Keratinocyte (primary cell): Measurements from ENCODE around the gene ZNF239. TPM values are rescaled to one million over a fixed set of nuclear protein-coding genes. Genes with fewer than 3 reads are reported as not detected.

Source experiments
- DNase-seq: peaks from one replicate; pipeline ENCODE4 v3.0.0-alpha.2; 2011; ENCODE audit warnings: low read depth, missing footprints, low spot score
- FAIRE-seq: peaks from 2 replicates; lab custom pipeline; 2011; peaks lifted over from hg19 to GRCh38; lab: Jason Lieb, UNC
- H2AFZ ChIP-seq: 2 replicates; pipeline ENCODE4 v1.6.0; 2012; ENCODE audit warnings: low read length, control low read depth, inconsistent platforms; ENCODE audit not compliant: control insufficient read depth
- H3K27ac ChIP-seq: 2 replicates; pipeline ENCODE4 v1.5.1; 2011; ENCODE audit warnings: low read length; ENCODE audit not compliant: control insufficient read depth, insufficient read depth
- H3K27me3 ChIP-seq: 3 replicates; pipeline ENCODE4 v1.6.0; 2011; ENCODE audit warnings: low read length; ENCODE audit not compliant: control insufficient read depth, insufficient read depth; ENCODE audit errors: extremely low read depth
- H3K36me3 ChIP-seq, 2 experiments: 2 replicates in 1 of 2; 3 replicates in 1 of 2; pipeline ENCODE4 v1.5.1; 2011; ENCODE audit warnings: low read length in 2 of 2, mild to moderate bottlenecking in 1 of 2; ENCODE audit not compliant: control insufficient read depth in 2 of 2, insufficient read depth in 2 of 2; ENCODE audit errors: extremely low read depth in 1 of 2
- H3K4me1 ChIP-seq: 3 replicates; pipeline ENCODE4 v1.5.1; 2011; ENCODE audit warnings: low read length; ENCODE audit not compliant: control insufficient read depth, insufficient read depth; ENCODE audit errors: extremely low read depth
- H3K4me2 ChIP-seq: 3 replicates; pipeline ENCODE4 v1.6.0; 2011; ENCODE audit warnings: low read depth, low read length; ENCODE audit not compliant: control insufficient read depth, insufficient read depth; ENCODE audit errors: extremely low read depth
- H3K4me3 ChIP-seq, 3 experiments: fragments of 200-600 bp in 1 of 3; sonication (generic) in 1 of 3; 2 replicates in 2 of 3; 3 replicates in 1 of 3; pipeline ENCODE4 v1.5.1; 2011 to 2016; ENCODE audit warnings: low read length in 3 of 3, mild to moderate bottlenecking in 3 of 3, control low read depth in 2 of 3, inconsistent platforms in 1 of 3, low read depth in 1 of 3, mixed read lengths in 1 of 3, mixed run types in 1 of 3, moderate library complexity in 1 of 3; ENCODE audit not compliant: control insufficient read depth in 2 of 3, insufficient read depth in 2 of 3; ENCODE audit errors: extremely low read depth in 1 of 3
- H3K79me2 ChIP-seq: 2 replicates; pipeline ENCODE4 v1.6.0; 2012; ENCODE audit warnings: low read length; ENCODE audit not compliant: control insufficient read depth, insufficient read depth
- H3K9ac ChIP-seq: 3 replicates; pipeline ENCODE4 v1.6.0; 2011; ENCODE audit warnings: low read length; ENCODE audit not compliant: control insufficient read depth, insufficient read depth; ENCODE audit errors: extremely low read depth
- H3K9me1 ChIP-seq: 3 replicates; pipeline ENCODE4 v1.6.0; 2011; ENCODE audit warnings: low read length; ENCODE audit not compliant: control insufficient read depth, insufficient read depth; ENCODE audit errors: extremely low read depth
- H3K9me3 ChIP-seq: 2 replicates; pipeline ENCODE4 v1.5.1; 2012; ENCODE audit warnings: low read depth, low read length; ENCODE audit not compliant: control insufficient read depth
- H4K20me1 ChIP-seq: 3 replicates; pipeline ENCODE4 v1.6.0; 2011; ENCODE audit warnings: low read length; ENCODE audit not compliant: control insufficient read depth, insufficient read depth; ENCODE audit errors: extremely low read depth
- EZH2 ChIP-seq: IDR thresholded peaks from one replicate; pipeline ENCODE4 v1.6.1; 2012; ENCODE audit warnings: inconsistent platforms, mild to moderate bottlenecking, low read length, moderate library complexity
- dilution Hi-C: fragments of 300-500 bp; cut with MboI; formaldehyde crosslinking; loops from one replicate; pipeline ENCODE4 v1.7.0; 2020; ENCODE audit warnings: low sequenced_read_pairs; ENCODE audit not compliant: extremely low pct_ligation_motif_present
- polyA plus RNA-seq, 5 experiments: library from polyadenylated mRNA; depleted of rRNA in 3 of 5; stranded (reverse) in 3 of 5; stranded (forward) in 1 of 5; unstranded in 1 of 5; fragments of >200 nt; gene quantifications; 1 replicate in 1 of 5; 2 replicates in 3 of 5; 3 replicates in 1 of 5; pipeline versions ENCODE4 v1.2.1 to v1.2.3, GENCODE V29; 2011 to 2012; ENCODE audit warnings: missing spikeins in 2 of 5, low read depth in 1 of 5, low replicate concordance in 1 of 5
- TF ChIP-seq, protein P1 (sequence below), 3 experiments: IDR thresholded peaks in 1 of 3; conservative IDR thresholded peaks in 1 of 3; optimal IDR thresholded peaks in 1 of 3; 2 replicates in 2 of 3; 3 replicates in 1 of 3; pipeline versions ENCODE3 to v1.5.1; 2011; ENCODE audit warnings: low read length in 3 of 3, mild to moderate bottlenecking in 3 of 3, moderate library complexity in 2 of 3, control low read depth in 1 of 3, inconsistent platforms in 1 of 3; ENCODE audit not compliant: insufficient read depth in 2 of 3; ENCODE audit errors: extremely low read depth in 1 of 3

ZNF239 gene
- polyA plus RNA-seq, 1 donor (not counting 4 experiments of a cell fraction or from before 2014, with no cell fraction given) = 1.1 TPM

DNA sequence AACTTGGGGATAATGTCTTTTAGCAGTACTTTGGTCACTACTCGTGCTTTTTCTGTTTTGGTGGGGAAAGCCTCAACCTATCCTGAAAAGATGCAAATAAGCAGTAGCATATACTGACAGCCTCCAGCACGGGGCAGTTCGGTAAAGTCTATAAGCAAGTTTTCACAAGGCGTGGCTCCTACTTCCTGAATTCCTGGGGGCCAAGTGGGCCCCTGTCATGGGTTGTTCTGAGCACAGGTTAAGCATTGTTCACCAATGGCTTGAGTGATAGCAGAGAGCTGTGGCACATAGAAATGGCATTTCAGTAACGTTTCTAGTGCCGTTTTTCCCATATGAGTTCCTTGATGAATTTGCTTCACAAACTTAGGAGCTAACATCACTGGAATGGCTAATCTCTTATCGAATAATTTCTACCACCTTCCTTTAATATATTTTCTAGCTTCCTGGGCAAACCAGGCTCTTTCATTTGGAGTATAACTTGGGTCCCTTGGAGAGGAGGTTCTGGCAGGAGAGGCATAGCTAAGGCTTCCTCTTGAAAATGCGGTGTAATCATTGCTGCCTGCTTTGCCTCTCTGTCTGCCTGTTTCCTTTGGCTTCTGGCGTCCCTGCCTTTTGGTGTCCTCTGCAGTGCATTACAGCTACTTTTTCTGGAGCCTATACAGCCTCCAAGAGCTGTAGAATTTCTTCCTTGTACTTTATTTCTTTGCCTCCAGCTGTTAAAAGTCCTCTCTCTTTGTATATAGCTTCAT lies 11.7 kb upstream of the ZNF239 start:
- Histone ChIP-seq H4K20me1 (no peaks in the 10 kb centered on the region), H3K4me2 (no peak overlapping the region), H3K9me1 (no peaks in the 10 kb centered on the region), H2AFZ (no peak overlapping the region), H3K27ac (no peak overlapping the region), H3K79me2 (no peaks in the 10 kb centered on the region), H3K27me3 (no peaks in the 10 kb centered on the region), H3K4me1 (no peaks in the 10 kb centered on the region), H3K9me3 (no peaks in the 10 kb centered on the region), H3K9ac (no peak overlapping the region), H3K4me3 (no peak overlapping the region), H3K36me3 (no peaks in the 10 kb centered on the region)
- FAIRE-seq (no peak), DNase-seq (no peak)
- dilution Hi-C loops = no loop called here
- TF ChIP-seq, protein P1, sequence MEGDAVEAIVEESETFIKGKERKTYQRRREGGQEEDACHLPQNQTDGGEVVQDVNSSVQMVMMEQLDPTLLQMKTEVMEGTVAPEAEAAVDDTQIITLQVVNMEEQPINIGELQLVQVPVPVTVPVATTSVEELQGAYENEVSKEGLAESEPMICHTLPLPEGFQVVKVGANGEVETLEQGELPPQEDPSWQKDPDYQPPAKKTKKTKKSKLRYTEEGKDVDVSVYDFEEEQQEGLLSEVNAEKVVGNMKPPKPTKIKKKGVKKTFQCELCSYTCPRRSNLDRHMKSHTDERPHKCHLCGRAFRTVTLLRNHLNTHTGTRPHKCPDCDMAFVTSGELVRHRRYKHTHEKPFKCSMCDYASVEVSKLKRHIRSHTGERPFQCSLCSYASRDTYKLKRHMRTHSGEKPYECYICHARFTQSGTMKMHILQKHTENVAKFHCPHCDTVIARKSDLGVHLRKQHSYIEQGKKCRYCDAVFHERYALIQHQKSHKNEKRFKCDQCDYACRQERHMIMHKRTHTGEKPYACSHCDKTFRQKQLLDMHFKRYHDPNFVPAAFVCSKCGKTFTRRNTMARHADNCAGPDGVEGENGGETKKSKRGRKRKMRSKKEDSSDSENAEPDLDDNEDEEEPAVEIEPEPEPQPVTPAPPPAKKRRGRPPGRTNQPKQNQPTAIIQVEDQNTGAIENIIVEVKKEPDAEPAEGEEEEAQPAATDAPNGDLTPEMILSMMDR (optimal IDR thresholded peaks at IDR 0.05 in 1 of 3, IDR thresholded peaks at IDR 0.05 in 1 of 3, conservative IDR thresholded peaks at IDR 0.05 in 1 of 3; ENCODE audit: extremely low read depth in 1 of 3, insufficient read depth in 2 of 3, low read length in 3 of 3) = no peak
- no peak for TF ChIP-seq EZH2

DNA sequence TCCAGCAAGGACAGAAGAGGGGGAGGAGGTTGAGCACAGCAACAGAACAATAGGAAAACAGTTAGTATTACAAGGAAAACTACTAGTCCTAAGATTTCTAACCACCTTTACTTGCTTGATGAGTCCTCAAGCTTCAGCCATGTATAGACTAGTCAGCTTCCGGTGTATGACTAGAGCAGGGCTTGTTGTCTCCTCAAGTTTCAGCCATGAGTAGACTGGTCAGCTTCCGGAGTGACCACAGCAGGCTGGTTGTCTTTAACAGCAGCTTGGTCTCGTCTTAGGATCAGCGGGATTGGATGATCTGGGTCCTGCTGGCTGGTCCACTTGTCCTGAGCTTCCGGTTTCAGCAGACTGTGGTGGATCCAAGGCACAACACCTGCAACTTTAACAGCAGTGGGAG lies 10.6 kb upstream of the ZNF239 start:
- no peak overlapping the region for H2AFZ ChIP-seq
- no peaks in the 10 kb centered on the region for H3K36me3 ChIP-seq
- no peaks in the 10 kb centered on the region for H3K9me3 ChIP-seq
- H3K4me1 ChIP-seq = no peaks in the 10 kb centered on the region
- TF ChIP-seq, protein P1 (optimal IDR thresholded peaks at IDR 0.05 in 1 of 3, IDR thresholded peaks at IDR 0.05 in 1 of 3, conservative IDR thresholded peaks at IDR 0.05 in 1 of 3; ENCODE audit: extremely low read depth in 1 of 3, insufficient read depth in 2 of 3, low read length in 3 of 3) = no peak
- TF ChIP-seq EZH2 = no peak
- dilution Hi-C loops = no loop called here
- no peaks in the 10 kb centered on the region for H3K79me2 ChIP-seq
- no peaks in the 10 kb centered on the region for H3K27me3 ChIP-seq
- H4K20me1 ChIP-seq = no peaks in the 10 kb centered on the region
- no peak overlapping the region for H3K27ac ChIP-seq
- no peak overlapping the region for H3K4me3 ChIP-seq
- H3K9ac ChIP-seq = no peak overlapping the region
- DNase-seq (no peak), FAIRE-seq (no peak)
- no peaks in the 10 kb centered on the region for H3K9me1 ChIP-seq
- H3K4me2 ChIP-seq = no peak overlapping the region
